ENCODE data around the gene SALL3.
"Not testable (repeated sequence)": the region's sequence is repeated elsewhere in the genome, so short reads cannot be mapped to it uniquely, and the experiment has no call there.

The SALL3 gene

GRCh38 chr18:78979730-78980278 lies at the start of gene SALL3:
TSS of gene SALL3 (plus strand) at chr18:78979818. CDS start at chr18:78980275, 457 bp downstream.
- no peak for DNase-seq

GRCh38 chr18:78932281-78932680 lies 47.3 kb upstream of the SALL3 start:
- DNase-seq, result no peak

GRCh38 chr18:78934003-78934402 lies 45.6 kb upstream of the SALL3 start:
- no peak for DNase-seq

- DNase-seq, result no peak
These were observed 44.9 kb upstream of the SALL3 start for GRCh38 chr18:78934551-78935225.

DNA sequence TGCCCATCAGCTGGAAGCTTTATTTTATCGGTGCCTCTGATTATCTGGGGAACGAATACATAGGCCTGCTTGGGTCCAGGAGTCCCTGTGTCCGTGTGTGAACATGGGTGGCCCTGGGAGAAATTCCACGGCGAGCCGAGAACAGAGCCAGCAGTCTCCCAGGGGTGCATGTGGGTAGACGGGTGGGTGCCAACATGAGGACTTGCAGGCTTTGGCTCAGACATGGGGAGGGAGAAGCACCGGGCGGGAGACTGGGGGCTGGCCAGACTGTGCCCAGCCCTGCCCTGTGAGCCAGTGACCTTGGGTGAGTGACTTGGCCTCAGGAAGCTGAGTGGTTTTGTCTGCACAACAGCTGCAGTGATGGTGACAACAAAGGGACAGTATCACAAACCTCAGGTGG lies 44.2 kb upstream of the SALL3 start:
- no peak for DNase-seq

DNA sequence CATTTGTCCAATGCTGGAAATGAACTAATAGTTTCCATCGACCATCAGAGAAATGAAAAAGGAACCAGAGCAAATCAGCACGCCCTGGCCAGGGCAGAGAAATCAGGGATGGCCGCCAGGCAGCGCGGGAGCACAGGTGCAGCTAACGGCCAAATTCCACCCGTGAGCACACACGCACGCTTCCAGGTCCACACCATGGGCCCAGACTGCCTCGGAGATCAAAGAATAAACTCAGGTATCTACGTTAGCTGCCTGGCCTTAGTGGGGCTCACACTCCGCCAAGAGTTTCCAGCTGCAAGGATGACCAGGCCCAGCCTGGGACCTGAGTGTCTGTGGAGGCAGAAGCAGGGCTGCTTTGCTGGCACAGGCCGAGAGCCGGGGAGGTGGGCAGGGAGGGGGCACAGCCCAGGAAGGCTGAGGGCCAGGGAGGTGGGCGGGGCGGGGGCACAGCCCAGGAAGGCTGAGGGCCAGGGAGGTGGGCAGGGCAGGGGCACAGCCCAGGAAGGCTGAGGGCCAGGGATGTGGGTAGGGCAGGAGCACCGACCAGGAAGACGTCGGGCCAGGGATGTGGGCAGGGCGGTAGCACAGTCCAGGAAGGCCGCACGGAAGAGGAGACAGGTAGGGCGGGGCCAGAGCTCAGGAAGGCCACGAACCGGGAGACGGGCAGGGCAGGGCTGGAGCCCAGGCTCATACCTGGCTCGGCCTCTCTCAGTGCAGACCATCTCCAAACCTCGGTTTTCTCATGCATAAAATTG lies 43.2 kb upstream of the SALL3 start:
- DNase-seq, result no peak

- DNase-seq, result no peak
These were observed 42.5 kb upstream of the SALL3 start for GRCh38 chr18:78937166-78937565.

- DNase-seq, result no peak
These were observed 40.5 kb upstream of the SALL3 start for GRCh38 chr18:78939105-78939504.

GRCh38 chr18:78939734-78940494 lies 39.7 kb upstream of the SALL3 start:
- no peak for DNase-seq

DNA sequence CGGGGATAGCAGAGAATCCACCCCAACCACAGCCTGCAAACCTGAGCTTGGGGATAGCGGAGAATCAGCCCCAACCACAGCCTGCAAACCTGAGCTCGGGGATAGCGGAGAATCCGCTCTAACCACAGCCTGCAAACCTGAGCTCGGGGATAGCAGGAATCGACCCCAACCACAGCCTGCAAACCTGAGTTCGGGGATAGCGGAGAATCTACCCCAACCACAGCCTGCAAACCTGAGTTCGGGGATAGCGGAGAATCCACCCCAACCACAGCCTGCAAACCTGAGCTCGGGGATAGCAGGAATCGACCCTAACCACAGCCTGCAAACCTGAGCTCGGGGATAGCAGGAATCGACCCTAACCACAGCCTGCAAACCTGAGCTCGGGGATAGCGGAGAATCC lies 37.4 kb upstream of the SALL3 start:
- not testable (repeated sequence) for DNase-seq

GRCh38 chr18:78945628-78946027 lies 34.0 kb upstream of the SALL3 start:
- DNase-seq, result no peak

GRCh38 chr18:78947291-78947690 lies 32.3 kb upstream of the SALL3 start:
- DNase-seq, result no peak

DNA sequence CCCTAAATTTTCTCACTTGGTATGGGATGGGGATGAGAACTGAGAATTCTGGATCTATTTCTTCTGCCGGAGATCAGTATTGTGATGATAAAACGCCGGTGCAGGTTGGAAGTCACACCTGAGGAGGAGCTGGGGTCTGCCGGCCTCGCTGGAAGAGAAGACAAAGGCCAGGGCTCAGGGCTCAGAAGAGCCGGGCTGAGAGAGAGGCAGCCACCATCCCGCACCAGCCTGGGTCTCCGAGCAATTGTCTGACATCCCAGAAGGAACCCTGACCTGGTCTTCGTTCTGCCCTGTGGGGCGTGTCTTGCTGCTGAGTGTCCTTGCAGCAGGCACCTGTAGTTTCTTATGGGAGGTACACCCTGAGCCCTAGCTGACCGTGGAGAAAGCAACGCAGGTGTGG lies 31.4 kb upstream of the SALL3 start:
- DNase-seq, result no peak

DNA sequence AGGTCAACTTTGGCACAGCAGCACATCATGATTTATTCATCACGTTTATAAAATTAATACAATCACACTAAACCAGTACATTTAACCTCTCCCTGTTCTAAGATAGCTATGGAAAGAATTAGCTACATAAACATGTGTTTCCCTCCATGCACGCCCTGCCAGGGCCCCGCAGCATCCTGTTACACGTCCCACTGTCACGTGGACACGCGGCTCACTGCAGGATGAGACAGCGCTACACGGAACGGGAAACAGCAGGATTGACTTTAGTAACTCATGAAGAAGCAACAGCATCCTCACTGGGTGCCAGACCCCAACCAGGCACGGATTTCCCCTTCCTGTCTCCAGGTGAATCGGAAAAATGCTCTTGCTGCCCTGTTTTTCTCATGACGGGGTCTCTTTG lies 30.9 kb upstream of the SALL3 start:
- no peak for DNase-seq

DNA sequence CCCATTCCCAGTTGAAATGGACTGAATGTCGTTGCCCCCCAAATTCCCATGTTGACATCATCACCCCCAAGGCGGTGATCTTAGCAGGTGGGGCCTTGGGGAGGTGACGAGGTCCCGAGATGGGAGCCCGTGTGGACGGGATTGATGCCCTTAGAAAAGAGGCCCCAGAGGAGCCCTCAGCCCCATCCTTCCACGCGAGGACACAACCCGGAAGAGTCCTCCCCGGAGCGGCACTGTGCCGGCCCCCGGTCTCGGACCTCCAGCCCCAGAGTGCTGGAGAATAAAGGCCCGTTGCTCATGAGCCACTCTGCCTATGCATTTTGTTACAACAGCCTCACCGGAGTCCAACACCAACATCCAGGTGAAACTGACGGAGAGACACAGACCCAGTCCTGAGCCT lies 30.4 kb upstream of the SALL3 start:
- DNase-seq, result no peak

DNA sequence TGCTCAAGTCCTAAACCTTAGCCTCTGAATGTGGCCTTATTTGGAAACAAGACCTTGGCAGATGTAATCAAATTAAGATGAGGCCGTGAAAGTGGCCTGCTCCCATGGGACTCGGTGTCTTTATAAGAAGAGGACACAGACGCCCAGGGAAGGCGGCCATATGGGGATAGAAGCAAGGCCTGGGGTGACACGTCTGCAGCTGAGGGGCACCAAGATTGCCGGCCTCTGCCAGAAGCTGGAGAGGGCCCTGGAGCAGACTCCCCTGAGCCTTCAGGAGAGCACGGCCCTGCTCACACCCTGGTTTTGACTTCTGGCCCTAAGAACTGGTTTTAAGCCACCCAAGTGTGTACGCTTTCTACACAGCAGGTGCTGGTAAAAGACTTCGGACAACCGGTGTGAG lies 29.2 kb upstream of the SALL3 start:
- no peak for DNase-seq

- no peak for DNase-seq
These were observed 26.1 kb upstream of the SALL3 start for GRCh38 chr18:78953566-78953965.

DNA sequence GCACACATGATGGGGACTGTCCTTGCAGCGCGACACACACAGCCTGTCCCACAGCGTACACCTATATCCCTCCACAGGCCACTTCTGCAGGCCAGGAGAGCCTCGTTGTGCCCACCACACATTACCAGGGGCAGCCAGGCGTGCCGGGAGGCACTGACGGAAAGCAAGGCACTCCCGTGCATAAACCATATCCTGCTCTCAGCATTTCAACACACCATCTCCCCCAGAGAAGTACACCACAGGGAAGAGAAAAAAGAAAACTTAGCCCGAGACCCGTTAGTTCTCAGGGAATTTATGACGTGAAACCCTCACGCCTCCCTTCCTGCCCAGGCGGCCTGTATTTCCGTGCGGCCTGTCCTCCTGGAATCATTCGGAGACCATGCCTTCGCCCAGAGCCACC lies 24.6 kb upstream of the SALL3 start:
- no peak for DNase-seq

DNA sequence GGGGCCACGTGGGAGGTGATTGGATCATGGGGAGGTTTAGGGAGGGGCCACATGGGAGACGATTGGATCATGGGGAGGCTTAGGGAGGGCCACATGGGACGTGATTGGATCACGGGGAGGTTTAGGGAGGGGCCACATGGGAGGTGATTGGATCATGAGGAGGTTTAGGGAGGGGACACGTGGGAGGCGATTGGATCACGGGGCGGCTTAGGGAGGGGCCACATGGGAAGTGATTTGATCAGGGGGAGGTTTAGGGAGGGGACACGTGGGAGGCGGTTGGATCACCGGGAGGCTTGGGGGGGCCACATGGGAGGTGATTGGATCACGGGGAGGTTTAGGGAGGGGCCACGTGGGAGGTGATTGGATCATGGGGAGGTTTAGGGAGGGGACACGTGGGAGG lies 22.5 kb upstream of the SALL3 start:
- DNase-seq, result no peak

DNA sequence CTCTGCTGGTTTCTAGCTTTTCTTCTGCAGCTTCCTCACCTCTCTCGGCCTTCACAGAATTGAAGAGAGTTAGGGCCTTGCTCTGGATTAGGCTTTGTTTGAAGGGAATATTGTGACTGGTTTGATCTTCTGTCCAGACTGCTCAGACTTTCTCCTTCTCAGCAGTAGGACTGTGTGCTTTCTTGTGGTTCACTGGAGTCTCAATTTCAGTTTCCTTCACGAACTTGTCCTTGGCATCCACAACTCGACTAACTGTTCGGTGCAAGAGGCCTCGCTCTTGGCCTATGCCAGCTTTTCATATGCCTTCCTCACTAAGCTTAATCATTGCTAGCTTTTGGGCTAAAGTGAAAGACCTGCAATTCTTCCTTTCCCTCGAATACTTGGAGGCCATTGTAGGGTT lies 18.9 kb upstream of the SALL3 start:
- DNase-seq, result no peak

DNA sequence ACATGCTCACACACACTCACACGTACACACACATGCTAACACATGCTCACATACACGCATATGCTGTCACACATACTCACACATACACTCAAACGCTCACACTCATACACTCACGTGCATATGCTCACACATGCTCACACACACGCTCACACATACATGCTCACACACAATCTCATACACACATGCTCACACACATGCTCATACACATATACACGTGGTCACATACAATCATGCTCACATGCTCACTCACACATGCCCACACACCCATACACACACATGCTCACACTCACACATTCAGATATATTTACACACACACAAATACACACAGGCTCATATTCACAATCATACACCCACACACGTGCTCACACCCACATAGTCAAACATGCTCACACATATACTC lies 17.5 kb upstream of the SALL3 start:
- DNase-seq, result no peak

- DNase-seq, result not testable (repeated sequence)
These were observed 14.9 kb upstream of the SALL3 start for GRCh38 chr18:78964727-78965126.

GRCh38 chr18:78965260-78965659 lies 14.4 kb upstream of the SALL3 start:
- DNase-seq, result no peak
